HG03097 (cell line): Measurements from ENCODE around the gene BLTP1.
"Not testable (repeated sequence)": the region's sequence is repeated elsewhere in the genome, so short reads cannot be mapped to it uniquely, and the experiment has no call there.

Source experiments
- ATAC-seq: cut with Tn5 transposase; IDR thresholded peaks from one replicate; pipeline ENCODE4 v1.9.1; 2021; ENCODE audit not compliant: unreplicated experiment, low FRiP score

BLTP1 gene

DNA sequence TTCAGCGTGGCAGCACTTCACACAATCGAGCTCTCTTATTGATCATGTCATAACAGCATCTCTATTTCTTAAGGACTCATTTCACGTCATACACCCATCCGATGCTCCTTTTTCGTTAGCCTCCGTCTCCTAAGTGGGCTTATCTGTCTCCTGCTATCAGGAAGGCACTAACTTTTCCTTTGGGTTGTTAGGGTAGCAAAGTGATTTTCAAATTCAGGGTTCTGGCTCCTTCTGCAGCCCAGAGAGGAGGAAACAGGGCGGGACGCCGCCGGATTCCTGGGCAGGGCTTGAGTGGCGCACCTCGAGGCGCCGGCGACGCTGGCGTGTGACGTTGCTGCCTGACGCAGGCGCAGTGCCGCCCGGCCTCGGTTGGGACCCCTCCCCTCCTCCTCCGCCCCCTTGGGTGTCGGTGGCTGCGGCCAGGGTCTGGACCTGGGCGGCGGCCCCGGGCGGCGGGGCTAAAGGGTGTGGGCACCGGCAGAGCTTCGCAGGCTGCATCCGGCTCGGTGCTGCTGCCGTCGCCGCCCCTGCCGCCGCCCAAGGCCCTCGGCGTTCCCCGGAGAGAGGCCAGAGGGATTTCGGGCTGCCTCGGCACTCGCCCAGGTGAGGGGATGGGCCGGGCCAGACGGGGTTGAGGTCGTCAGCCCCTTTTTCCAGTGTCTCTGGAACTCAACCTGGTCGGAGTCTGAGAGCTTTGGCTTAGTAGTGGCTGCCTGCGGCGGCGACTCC lies at the start of gene BLTP1:
Gene BLTP1 (plus strand): TSS at position 350 of the 729 bp plus-strand sequence. CDS start 18,317 bp downstream, outside the sequence.
- ATAC-seq: peak; percentile 96

DNA sequence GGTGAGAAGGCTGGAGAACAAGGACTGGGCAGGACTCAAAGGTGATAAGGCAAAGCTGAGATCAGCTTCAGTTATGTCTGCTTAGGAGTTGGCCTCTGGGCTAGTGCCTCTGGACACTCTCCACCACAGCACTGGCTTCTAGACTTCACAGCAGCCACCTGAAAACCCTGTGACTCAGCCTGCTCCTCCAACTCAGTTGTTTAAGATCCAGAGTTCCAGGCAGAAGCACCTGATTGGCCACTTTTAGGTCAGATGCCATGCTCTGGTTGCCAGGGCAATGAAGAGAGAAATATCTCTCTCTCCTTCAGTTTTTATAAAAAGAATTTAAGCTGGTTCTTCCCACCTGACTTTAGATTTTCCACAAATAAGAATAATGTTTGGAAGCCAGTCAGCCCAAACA lies 47.9 kb upstream of the BLTP1 start:
- no peak for ATAC-seq

DNA sequence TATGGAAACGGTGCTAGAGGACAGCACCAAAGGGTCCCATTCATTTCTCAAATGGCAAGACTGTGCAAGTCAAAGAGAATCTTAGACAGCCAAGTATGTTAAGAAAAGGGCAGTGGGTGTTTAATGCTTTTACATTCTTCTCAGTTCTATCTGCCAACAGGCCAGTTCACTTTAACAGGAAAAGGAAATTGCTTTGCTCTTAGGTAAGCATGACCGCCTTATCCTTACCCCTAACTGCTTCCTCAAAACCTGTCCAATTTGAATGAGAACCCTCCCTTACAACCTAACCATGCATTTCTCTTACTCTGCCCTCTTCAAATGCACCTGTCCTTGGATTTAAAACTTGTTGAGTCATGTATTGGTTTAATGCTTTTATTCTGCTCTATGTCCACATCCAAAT lies 44.5 kb upstream of the BLTP1 start:
- no peak for ATAC-seq

GRCh38 chr4:122110304-122110703 lies 41.8 kb upstream of the BLTP1 start:
- not testable (repeated sequence) for ATAC-seq

GRCh38 chr4:122117743-122118142 lies 34.4 kb upstream of the BLTP1 start:
- no peak for ATAC-seq

- no peak for ATAC-seq
Observed at GRCh38 chr4:122118243-122118642, 33.9 kb upstream of the BLTP1 start.

DNA sequence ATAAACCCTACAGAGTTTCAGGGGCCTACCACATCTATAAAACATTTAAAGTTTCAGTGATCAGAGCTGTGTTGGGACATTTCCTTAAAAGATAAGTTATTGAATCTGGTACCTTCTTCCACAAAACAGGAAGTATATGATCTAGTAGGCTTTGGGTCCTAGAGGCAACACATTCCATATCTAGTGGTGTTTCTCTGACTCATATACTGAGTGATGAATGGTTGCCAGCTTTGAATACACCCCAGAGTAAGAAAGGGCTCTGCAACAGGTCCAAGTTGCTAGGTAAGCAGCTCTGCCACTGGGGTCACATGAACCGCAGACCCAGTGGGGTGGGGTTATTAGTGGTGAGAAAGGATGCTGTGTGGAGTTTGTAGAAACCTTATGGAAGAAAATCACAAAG lies 32.4 kb upstream of the BLTP1 start:
- ATAC-seq: no peak

DNA sequence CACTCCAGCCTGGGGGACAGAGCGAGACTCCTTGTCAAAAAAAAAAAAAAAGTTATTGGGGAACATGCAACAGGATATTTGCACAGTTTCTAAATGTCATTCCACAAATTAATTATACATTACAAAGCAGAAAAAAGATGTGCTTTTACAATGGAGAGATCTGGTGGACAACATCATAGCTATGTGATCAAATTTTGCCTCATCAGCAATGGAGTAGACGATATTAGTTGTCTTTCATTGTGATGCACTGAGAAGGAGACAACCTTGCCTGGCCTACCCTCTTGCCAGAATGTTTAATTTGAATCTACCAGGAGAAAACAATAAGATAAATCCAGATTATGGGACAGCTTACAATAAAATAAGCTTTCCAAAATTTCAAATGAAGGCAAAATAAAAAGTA lies 30.5 kb upstream of the BLTP1 start:
- ATAC-seq: no peak

- no peak for ATAC-seq
Observed at GRCh38 chr4:122122083-122122482, 30.0 kb upstream of the BLTP1 start.

- ATAC-seq: no peak
Observed at GRCh38 chr4:122129061-122129460, 23.1 kb upstream of the BLTP1 start.

DNA sequence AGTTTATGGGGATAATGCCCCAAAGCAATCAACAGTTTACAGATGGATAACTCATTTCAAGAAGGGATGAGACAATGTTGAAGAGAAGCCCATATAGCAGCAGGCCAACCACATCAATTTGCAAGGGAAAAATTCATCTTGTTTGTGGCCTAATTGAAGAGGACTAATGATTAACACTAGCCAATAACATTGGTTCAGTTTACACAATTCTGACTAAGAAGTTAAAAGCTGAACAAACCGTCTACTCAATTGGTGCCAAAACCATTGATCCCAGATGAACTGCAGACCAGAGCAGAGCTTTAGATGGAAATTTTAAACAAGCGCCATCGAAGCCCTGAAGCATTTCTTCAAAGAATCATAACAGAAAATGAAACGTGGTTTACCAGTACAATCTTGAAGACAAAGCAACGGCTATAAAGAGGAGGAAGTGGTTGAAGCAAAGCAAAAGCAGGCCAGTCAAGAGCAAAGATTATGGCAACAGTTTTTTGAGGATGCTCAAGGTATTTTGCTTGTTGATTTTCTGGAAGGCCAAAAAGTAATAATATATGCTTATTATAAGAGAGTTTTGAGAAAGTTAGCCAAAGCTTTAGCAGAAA lies 20.5 kb upstream of the BLTP1 start:
- no peak for ATAC-seq

DNA sequence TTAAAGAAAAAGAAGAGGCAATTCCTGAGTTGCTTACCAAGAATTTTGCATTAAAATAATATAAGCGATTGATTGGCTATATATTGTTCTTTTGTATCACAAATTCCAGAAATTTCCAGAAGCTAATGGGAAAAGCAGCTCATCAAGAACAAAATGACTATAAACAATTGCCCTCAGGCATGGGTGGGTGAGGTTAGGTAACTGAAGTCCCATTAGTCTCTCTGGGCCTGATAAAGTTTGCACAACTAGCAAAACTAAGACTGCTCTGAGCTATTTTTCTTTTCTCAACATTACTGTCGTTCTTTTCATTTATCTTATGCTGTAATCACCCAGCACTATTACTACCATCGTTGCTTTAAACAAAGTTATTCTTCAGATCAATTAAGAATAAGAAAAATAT lies 19.2 kb upstream of the BLTP1 start:
- ATAC-seq: no peak

DNA sequence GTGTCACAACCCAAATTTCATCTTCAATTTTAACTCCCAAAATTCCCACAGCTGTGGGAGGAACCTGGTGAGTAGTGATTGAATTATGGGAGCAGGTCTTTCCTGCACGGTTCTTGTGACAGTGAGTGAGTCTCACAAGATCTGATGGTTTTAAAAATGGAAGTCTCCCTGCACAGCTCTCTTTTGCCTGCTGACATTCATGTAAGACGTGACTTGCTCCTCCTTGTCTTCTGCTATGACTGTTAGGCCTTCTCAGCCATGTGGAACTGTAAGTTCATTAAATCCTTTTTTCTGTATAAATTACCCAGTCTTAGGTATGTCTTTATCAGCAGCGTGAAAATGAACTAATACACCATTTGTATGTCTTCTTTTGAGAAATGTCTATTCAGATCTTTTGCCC lies 13.0 kb upstream of the BLTP1 start:
- ATAC-seq: no peak

DNA sequence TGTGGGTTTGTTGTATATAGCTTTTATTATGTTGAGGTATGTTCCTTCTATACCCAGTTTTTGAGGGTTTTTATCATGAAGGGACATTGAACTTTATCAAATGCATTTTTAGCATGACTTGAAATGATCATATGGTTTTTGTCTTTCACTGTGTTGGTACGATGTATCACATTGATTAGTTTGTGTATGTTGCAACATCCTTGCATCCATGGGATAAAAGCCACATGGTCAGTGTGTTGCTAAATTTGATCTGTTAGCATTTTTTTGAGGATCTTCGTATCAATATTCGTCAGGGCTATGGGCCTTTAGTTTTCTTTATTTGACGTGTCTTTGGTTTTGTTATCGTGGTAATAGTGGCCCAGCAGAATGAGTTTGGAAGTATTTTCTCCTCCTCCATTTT lies 11.3 kb upstream of the BLTP1 start:
- ATAC-seq: no peak

DNA sequence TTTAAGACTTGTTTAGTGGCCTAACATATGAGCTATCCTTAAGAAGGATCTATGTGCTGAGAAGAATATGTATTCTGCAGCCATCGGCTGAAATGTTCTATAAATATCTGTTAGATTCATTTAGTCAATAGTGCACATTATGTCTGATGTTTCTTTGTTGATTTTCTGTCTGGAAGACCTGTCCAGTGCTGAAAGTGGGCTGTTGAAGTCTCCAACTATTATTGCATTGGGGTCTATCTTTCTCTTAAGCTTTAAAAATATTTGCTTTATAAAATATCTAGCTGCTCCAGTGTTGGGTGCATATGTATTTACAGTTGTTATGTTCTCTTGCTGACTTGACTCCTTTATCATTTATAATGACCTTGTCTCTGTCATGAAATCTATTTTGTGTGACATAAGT lies 9.4 kb upstream of the BLTP1 start:
- ATAC-seq: no peak

DNA sequence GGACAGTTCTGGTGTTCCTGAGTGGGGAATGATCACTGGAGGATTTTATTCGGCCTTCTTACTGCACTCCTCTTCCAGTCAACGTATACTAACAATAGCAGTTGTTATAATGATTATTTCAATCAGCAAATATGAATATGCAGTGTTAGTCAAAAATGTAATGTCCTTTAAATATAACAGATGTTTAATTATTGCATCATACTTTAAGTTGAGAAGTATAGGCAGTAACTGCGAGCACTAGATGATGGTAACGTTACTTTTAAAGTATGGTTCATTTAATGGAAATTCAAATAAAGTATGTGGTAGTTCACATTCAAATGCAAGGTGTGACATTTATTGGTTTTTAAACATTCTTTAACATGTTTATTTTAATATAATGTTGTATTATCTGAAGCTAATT lies 5.5 kb upstream of the BLTP1 start:
- ATAC-seq: no peak

DNA sequence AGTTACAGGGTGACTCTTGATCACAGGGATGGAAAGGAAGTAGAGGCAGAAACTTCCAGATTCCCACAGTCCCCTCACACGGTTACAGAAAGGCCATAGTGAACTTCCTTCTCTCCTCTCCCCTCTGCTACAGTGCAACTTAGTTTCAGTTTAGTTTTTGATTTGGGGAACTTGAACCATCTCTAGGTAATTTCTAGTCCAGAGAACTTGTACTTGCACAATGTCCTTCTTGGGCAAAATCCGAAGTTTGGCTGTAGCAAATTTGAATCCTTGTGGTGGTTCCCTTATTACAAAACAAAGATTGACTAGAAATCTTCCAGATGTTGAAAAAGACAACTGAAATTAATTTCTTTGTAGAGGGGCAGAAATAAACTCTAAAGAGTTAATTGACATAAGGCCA lies 1.2 kb upstream of the BLTP1 start:
- no peak for ATAC-seq

DNA sequence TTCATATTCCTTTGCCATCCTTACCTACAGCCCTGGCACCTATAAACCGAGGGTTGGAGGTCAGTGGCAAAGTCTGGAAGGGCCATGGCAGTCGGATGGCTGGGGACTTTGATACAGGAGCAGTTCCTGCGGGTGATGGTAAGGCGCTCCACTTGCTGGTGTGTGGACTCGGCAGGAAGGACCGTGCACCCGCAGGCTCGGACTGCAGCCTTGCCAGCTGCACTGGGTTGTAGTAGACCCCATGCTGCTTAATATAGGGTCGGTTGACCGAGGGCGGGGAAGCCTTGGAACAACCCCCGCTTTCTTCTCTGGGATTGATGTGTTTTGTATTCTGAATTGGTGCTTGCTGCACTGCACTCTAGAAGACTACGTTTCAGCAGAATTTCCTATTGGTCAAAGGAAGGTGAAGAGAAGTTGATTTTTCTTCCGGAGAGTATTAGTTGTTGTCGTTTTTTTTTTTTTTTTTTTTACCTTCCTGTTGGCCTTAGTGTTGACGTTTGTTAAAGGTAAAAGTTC lies 638 bp downstream of the BLTP1 start:
- ATAC-seq: peak; percentile 28

- ATAC-seq: no peak
Observed at GRCh38 chr4:122156819-122157218, 4.7 kb downstream of the BLTP1 start.

GRCh38 chr4:122163301-122163700 lies 11.2 kb downstream of the BLTP1 start:
- ATAC-seq: no peak

- no peak for ATAC-seq
Observed at GRCh38 chr4:122163767-122164166, 11.6 kb downstream of the BLTP1 start.

GRCh38 chr4:122167369-122167768 lies 15.2 kb downstream of the BLTP1 start:
- no peak for ATAC-seq
